GM18861 (cell line): ENCODE measurements around the gene C5.

ENCODE experiments used
- ATAC-seq: cut with Tn5 transposase; IDR thresholded peaks from one replicate; pipeline ENCODE4 v1.9.1; 2021; ENCODE audit not compliant: unreplicated experiment

Gene C5

GRCh38 chr9:120914396-120914795, 135.7 kb downstream of the C5 start:
- no peak for ATAC-seq

- no peak for ATAC-seq
These were observed 136.3 kb downstream of the C5 start for GRCh38 chr9:120913647-120914264.

DNA sequence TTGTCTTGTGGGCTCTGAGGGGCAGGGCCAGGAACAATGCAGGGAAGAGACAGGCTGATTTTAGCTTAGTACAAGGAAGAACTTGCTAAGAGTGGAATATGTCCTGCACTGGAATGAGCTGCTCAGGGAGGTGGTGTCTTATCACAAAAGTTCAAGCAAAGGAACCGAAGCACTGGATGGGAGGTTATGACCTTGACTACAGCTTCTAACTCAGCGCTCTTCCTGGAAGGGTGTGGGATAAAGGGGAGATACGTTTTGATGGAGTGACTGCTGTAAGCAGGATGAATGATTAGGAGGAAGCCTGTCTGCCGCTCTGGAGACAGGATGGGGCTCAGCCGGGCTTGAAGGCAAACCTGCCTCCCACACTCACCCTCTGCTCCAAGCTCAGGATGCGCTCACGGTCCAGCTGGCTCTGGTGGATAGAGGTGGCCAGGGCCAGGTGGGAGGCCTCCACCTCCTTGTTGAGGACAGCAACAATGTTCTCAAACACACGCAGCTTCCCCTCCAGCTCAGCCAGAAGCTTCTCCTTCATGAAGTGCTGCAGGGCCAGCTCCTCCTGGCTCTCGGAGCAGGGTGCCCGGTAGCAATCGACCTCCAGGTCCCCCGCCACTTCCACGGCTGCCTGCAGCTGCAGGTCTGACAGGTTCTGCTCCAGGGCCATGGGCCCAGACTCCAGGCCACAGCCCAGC, 137.0 kb downstream of the C5 start:
- ATAC-seq, result no peak

- ATAC-seq, result no peak
These were observed 138.7 kb downstream of the C5 start for GRCh38 chr9:120911295-120911837.

- ATAC-seq, result no peak
These were observed 139.4 kb downstream of the C5 start for GRCh38 chr9:120910643-120911042.

GRCh38 chr9:120909904-120910303, 140.2 kb downstream of the C5 start:
- ATAC-seq, result no peak

- ATAC-seq, result no peak
These were observed 144.5 kb downstream of the C5 start for GRCh38 chr9:120905315-120906164.

DNA sequence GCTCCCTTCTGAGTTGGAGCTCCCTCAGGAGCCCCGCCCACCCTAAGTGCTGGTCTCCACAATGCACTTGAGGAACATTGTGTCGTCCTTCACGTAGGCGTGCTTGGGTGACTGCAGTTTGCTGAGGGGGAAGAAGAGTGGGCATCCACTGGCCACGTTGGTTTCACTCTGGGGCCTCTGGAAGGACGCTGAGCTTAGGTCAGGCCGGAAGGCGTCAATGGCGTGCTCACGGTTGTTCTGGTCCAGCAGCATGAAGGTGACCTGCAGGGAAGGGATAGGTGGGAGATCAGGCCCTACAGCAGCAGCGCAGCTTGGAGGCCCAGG, 145.1 kb downstream of the C5 start:
- ATAC-seq, result no peak

DNA sequence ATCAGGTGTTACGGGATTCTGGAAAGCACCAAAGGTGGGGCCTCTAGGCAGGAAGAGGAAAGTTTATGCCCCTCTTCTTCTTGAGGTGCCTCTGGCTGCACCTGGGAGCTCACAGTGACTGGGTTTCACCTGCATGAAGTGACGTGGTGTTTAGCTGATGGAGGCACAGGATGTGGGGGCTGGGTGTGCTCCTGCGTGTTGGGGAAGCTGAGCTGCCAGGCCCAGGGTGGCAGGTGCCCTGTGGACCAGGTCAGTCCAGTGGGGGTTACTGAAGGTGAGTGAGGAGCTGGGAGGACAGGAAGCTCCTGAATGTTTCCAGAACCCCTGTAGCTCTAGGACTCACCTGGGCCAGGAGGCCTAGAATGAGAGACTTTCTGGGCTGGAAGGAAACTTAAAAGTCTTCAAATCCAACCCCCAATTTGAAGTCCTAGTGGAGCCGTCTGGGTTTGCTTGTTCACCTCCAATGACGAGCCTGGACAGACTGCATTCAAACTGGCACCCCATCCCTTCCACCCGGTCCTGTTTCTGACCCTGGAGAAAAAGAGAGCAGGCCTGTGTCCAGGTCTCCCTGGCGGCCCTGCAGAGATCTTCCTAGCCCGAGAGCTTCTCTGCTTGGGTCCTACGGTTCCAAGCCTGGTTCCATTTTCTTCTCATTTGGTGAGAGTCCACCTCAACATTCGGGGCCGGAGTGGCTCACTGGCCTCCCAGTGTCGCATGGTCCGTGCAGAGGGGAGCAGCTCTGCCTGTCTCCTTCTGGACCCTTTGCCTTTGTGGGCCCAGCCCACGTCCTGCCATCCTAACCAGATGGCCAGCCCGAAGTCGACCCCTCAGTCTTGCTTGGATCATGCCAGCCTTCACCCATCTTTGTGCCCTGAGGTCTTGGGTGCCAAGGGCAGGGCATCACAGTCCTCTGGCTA, 145.8 kb downstream of the C5 start:
- no peak for ATAC-seq

DNA sequence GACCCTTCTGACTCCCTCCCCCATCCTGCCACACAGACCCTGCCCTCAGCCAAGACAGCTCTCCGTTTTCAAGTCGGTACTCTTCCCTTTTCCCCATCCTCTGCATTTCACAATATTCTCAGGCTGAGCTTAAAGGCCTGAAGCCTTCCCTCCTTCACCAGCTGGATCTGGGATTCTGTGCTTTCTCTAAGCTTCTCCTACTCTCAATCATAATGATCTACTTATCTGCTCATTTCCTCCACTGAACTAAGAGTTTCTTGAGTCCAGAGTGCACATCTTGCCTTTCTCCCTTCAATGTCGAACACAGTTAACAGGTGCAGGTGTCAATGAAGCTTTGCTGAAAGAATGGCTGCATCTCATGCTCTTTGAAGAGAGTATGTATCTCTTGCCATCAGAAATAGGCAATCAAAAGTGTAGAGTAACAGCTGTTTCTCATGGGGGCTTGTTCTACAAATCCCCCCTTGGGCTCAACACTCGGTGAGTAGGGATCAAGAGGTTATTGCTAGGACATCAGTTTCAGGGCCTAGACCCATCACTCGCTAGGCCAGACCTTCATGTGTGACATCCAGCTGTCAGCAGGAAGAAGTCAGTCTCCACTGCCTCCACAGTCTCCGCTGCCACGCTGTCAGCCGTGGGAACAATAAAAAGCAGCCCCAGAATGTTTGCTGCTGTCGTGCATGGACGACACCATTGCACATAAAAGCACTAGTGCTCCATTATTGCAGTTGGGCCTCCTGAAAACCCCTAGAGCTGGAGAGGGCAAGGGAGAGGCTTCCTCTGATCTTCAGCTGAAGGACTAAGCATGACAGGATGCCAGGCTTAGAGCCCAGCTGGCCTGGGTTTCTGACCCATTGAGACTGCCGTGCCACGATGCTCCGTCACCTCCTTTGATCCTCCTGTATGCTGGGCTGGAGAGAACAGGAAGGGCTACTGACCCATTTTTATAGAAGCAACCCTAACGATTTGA, 147.2 kb downstream of the C5 start:
- ATAC-seq, result no peak
